HEK293T (cell line): Measurements from ENCODE around the gene AKIRIN2.

ENCODE experiments used
- CTBP1 ChIP-seq: fragments of 450-650 bp; IDR thresholded peaks from 2 replicates; pipeline ENCODE4 v1.6.1; 2016; ENCODE audit warnings: borderline replicate concordance
- ELF4 ChIP-seq: fragments of 450-650 bp; IDR thresholded peaks from 2 replicates; pipeline ENCODE4 v1.6.1; 2017; ENCODE audit warnings: antibody characterized with exemption
- FOXA1 ChIP-seq: fragments of 450-650 bp; IDR thresholded peaks from 2 replicates; pipeline ENCODE4 v1.6.1; 2016; ENCODE audit warnings: mild to moderate bottlenecking
- FOXK2 ChIP-seq: fragments of 450-650 bp; IDR thresholded peaks from 2 replicates; pipeline ENCODE4 v1.6.1; 2016; ENCODE audit warnings: mild to moderate bottlenecking
- FOXM1 ChIP-seq: fragments of 450-650 bp; IDR thresholded peaks from 2 replicates; pipeline ENCODE4 v1.6.1; 2017; ENCODE audit warnings: mild to moderate bottlenecking, borderline replicate concordance
- L3MBTL2 ChIP-seq: fragments of 450-650 bp; conservative IDR thresholded peaks from 2 replicates; pipeline ENCODE4 v1.6.1; 2016; ENCODE audit warnings: mild to moderate bottlenecking
- NFRKB ChIP-seq: fragments of 450-650 bp; IDR thresholded peaks from 2 replicates; pipeline ENCODE4 v1.6.1; 2016; ENCODE audit warnings: mild to moderate bottlenecking, moderate library complexity
- PKNOX1 ChIP-seq: fragments of 450-650 bp; IDR thresholded peaks from 2 replicates; pipeline ENCODE4 v1.6.1; 2016
- SP1 ChIP-seq: fragments of 450-650 bp; IDR thresholded peaks from 2 replicates; pipeline ENCODE4 v1.6.1; 2017
- SUZ12 ChIP-seq: fragments of 450-650 bp; IDR thresholded peaks from 2 replicates; pipeline ENCODE4 v1.6.1; 2016; ENCODE audit warnings: mild to moderate bottlenecking

GRCh38 chr6:87628881-87629280 is 73.2 kb downstream of the AKIRIN2 start:
- TF ChIP-seq FOXK2 (no peak), SP1 (no peak), PKNOX1 (no peak), FOXM1 (no peak), CTBP1 (no peak), SUZ12 (no peak), NFRKB (no peak), L3MBTL2 (no peak), FOXA1 (no peak), ELF4 (no peak)
